ENCODE results near the gene INPP5A. TPM values are rescaled to one million over a fixed set of nuclear protein-coding genes. Genes with fewer than 3 reads are reported as not detected.

Gene INPP5A
- total RNA-seq, 3 donors from 2014 or later: 26.6 to 50.6 (median 38.7) TPM

- Histone ChIP-seq H3K27me3 (no peaks in the 10 kb centered on the region), H3K4me1 (no peaks in the 10 kb centered on the region), H3K36me3 (no peaks in the 10 kb centered on the region), H3K27ac (no peak overlapping the region), H3K9me3 (no peaks in the 10 kb centered on the region), H3K4me3 (no peak overlapping the region)
- intact Hi-C loops (cut with DNase I; ENCODE audit: low total_unique reads): no loop called here
- DNase-seq (ENCODE audit: low spot score in 2 of 2): no peak
- TF ChIP-seq POLR2AphosphoS5 (IDR thresholded peaks at IDR 0.05) (no peak), POLR2A (IDR thresholded peaks at IDR 0.05) (no peak), CTCF (IDR thresholded peaks at IDR 0.05) (no peak)
These were observed 110.7 kb downstream of the INPP5A start for GRCh38 chr10:132648072-132648850.

GRCh38 chr10:132648851-132649528 lies 111.4 kb downstream of the INPP5A start:
- H3K36me3 ChIP-seq: no peaks in the 10 kb centered on the region
- no peak for TF ChIP-seq CTCF (IDR thresholded peaks at IDR 0.05)
- no peak for TF ChIP-seq POLR2A (IDR thresholded peaks at IDR 0.05)
- no peak for TF ChIP-seq POLR2AphosphoS5 (IDR thresholded peaks at IDR 0.05)
- no peak overlapping the region for H3K4me3 ChIP-seq
- no peaks in the 10 kb centered on the region for H3K4me1 ChIP-seq
- no peaks in the 10 kb centered on the region for H3K27me3 ChIP-seq
- no peaks in the 10 kb centered on the region for H3K9me3 ChIP-seq
- no peak overlapping the region for H3K27ac ChIP-seq
- no peak for DNase-seq (ENCODE audit: low spot score in 2 of 2)
- intact Hi-C loops (cut with DNase I; ENCODE audit: low total_unique reads): no loop called here

GRCh38 chr10:132649651-132650360 lies 112.2 kb downstream of the INPP5A start:
- intact Hi-C loops (cut with DNase I; ENCODE audit: low total_unique reads): no loop called here
- H3K27me3 ChIP-seq: no peaks in the 10 kb centered on the region
- H3K4me3 ChIP-seq: no peak overlapping the region
- no peaks in the 10 kb centered on the region for H3K36me3 ChIP-seq
- H3K4me1 ChIP-seq: no peaks in the 10 kb centered on the region
- H3K27ac ChIP-seq: no peak overlapping the region
- TF ChIP-seq POLR2A (IDR thresholded peaks at IDR 0.05) (no peak), CTCF (IDR thresholded peaks at IDR 0.05) (no peak), POLR2AphosphoS5 (IDR thresholded peaks at IDR 0.05) (no peak)
- DNase-seq (ENCODE audit: low spot score in 2 of 2): no peak
- H3K9me3 ChIP-seq: no peaks in the 10 kb centered on the region

GRCh38 chr10:132650611-132651250 lies 113.1 kb downstream of the INPP5A start:
- Histone ChIP-seq H3K4me3 (no peak overlapping the region), H3K4me1 (no peaks in the 10 kb centered on the region), H3K9me3 (no peaks in the 10 kb centered on the region), H3K36me3 (no peaks in the 10 kb centered on the region), H3K27ac (no peak overlapping the region), H3K27me3 (no peaks in the 10 kb centered on the region)
- TF ChIP-seq CTCF (IDR thresholded peaks at IDR 0.05) (no peak), POLR2AphosphoS5 (IDR thresholded peaks at IDR 0.05) (no peak), POLR2A (IDR thresholded peaks at IDR 0.05) (no peak)
- no peak for DNase-seq (ENCODE audit: low spot score in 2 of 2)
- intact Hi-C loops (cut with DNase I; ENCODE audit: low total_unique reads): no loop called here
